GM19025 (cell line): Measurements from ENCODE around the gene MT3.

Source experiments
- ATAC-seq: cut with Tn5 transposase; IDR thresholded peaks from one replicate; pipeline ENCODE4 v1.9.1; 2021; ENCODE audit warnings: mild to moderate bottlenecking, low read depth, moderate library complexity; ENCODE audit not compliant: unreplicated experiment

The MT3 gene

GRCh38 chr16:56589141-56590039 lies at the start of gene MT3:
TSS of gene MT3 (plus strand) at chr16:56589528. CDS start at chr16:56589591, 63 bp downstream.
- no peak for ATAC-seq

GRCh38 chr16:56539656-56540055 lies 49.7 kb upstream of the MT3 start:
- no peak for ATAC-seq

GRCh38 chr16:56542039-56542438 lies 47.3 kb upstream of the MT3 start:
- no peak for ATAC-seq

GRCh38 chr16:56547120-56547948 lies 42.0 kb upstream of the MT3 start:
- no peak for ATAC-seq

GRCh38 chr16:56547949-56548567 lies 41.3 kb upstream of the MT3 start:
- ATAC-seq = no peak

GRCh38 chr16:56549161-56549560 lies 40.2 kb upstream of the MT3 start:
- ATAC-seq = no peak

- no peak for ATAC-seq
Measured at GRCh38 chr16:56549744-56550385, 39.5 kb upstream of the MT3 start.

- ATAC-seq = no peak
Measured at GRCh38 chr16:56551796-56552738, 37.3 kb upstream of the MT3 start.

GRCh38 chr16:56554441-56554840 lies 34.9 kb upstream of the MT3 start:
- no peak for ATAC-seq

- no peak for ATAC-seq
Measured at GRCh38 chr16:56558024-56558747, 31.1 kb upstream of the MT3 start.

GRCh38 chr16:56559109-56559508 lies 30.2 kb upstream of the MT3 start:
- no peak for ATAC-seq

GRCh38 chr16:56560447-56560846 lies 28.9 kb upstream of the MT3 start:
- ATAC-seq = no peak

GRCh38 chr16:56561126-56561525 lies 28.2 kb upstream of the MT3 start:
- no peak for ATAC-seq

- ATAC-seq = no peak
Measured at GRCh38 chr16:56564793-56565477, 24.4 kb upstream of the MT3 start, which contains the start of gene MT4. TSS of gene MT4 (plus strand) at chr16:56565073. CDS start at chr16:56565129, 56 bp downstream.

- ATAC-seq = no peak
Measured at GRCh38 chr16:56569971-56570370, 19.4 kb upstream of the MT3 start.

- ATAC-seq = no peak
Measured at GRCh38 chr16:56571525-56571924, 17.8 kb upstream of the MT3 start.

GRCh38 chr16:56574625-56575024 lies 14.7 kb upstream of the MT3 start:
- no peak for ATAC-seq
